Measurements from ENCODE around the gene APOH. TPM values are rescaled to one million over a fixed set of nuclear protein-coding genes. Genes with fewer than 3 reads are reported as not detected.
A peak's percentile ranks its signal among the peaks of the same experiment; 100 is the strongest.

The APOH gene
- total and polyA plus RNA-seq, 2 of the 13 experiments (the other 11 are each of a cell fraction or from before 2014, with no cell fraction given): 4,846 to 5,748 TPM

DNA sequence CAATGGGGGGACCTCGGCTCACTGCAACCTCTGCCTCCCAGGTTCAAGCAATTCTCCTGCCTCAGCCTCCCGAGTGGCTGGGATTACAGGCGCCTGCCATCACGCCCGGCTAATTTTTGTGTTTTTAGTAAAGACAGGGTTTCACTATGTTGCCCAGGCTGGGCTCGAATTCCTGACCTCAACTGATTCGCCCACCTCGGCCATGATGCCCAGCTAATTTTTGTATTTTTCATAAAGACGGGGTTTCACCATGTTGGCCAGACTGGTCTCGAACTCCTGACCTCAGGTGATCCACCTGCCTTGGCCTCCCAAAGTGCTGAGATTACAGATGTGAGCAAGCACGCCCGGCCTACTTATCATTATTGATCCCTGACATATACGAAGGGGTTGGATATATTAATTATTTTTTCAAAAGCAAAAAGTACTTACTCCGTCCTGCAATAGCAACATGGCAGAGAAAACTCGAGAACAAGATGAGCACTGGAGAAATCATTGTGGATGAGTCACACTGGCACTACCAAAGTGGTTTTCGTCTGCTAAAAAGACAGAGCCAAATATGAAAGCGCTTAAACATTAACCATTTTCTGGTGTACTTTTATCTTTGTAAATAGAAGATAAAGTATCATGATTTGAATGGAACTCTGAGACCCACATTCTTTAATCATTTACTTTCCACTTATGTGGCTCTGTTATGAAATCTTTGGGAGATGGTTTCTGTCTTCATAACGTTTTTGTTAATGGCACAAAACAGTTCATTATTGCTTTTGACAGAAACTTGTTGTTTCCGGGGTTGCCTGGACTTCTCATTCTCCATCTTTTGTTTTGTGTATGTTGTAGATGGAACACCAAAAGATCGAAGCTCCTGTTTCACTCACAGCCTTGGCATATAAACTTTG is at the start of gene APOH (continued):
- TF ChIP-seq MIER2 (CRISPR knock-in tag; IDR thresholded peaks at IDR 0.05) (no peak), ZNF737 (CRISPR knock-in tag; IDR thresholded peaks at IDR 0.05; ENCODE audit: borderline replicate concordance) (no peak), NKX3-1 (CRISPR knock-in tag; IDR thresholded peaks at IDR 0.05) (peak; percentile 95), ZNF256 (CRISPR knock-in tag; conservative IDR thresholded peaks at IDR 0.05) (0 out of 2 replicates have a peak, but pooled peaks have one; percentile 80), ZNF605 (CRISPR knock-in tag; IDR thresholded peaks at IDR 0.05) (no peak), GTF3A (CRISPR knock-in tag; conservative IDR thresholded peaks at IDR 0.05) (0 out of 2 replicates have a peak, but pooled peaks have one; percentile 18), ZNF879 (CRISPR knock-in tag; IDR thresholded peaks at IDR 0.05) (no peak), ZNF557 (CRISPR knock-in tag; IDR thresholded peaks at IDR 0.05) (no peak), ZNF101 (CRISPR knock-in tag; IDR thresholded peaks at IDR 0.05; ENCODE audit: borderline replicate concordance, low read depth) (peak; percentile 47; the same call in 1 of the 2 replicates), POLR2AphosphoS5 (IDR thresholded peaks at IDR 0.05; ENCODE audit: low read depth, low read length) (peak; percentile 100), PHF20 (CRISPR knock-in tag; IDR thresholded peaks at IDR 0.05) (no peak), SP5 (CRISPR knock-in tag; IDR thresholded peaks at IDR 0.05; ENCODE audit: borderline replicate concordance, low read depth) (0 out of 2 replicates have a peak, but pooled peaks have one; percentile 3), HNF4A (CRISPR knock-in tag; IDR thresholded peaks at IDR 0.05) (peak; percentile 66), ZNF781 (CRISPR knock-in tag; IDR thresholded peaks at IDR 0.05; ENCODE audit: borderline replicate concordance, not compliant biosample characterization) (peak; percentile 60), ZKSCAN1 (IDR thresholded peaks at IDR 0.05; ENCODE audit: low read length) (no peak), NR2C2 (CRISPR knock-in tag; IDR thresholded peaks at IDR 0.05; ENCODE audit: borderline replicate concordance) (no peak; the same call in 1 of the 2 replicates), RAD21 (CRISPR knock-in tag; IDR thresholded peaks at IDR 0.05) (0 out of 2 replicates have a peak, but pooled peaks have one; percentile 18), ZNF569 (CRISPR knock-in tag; IDR thresholded peaks at IDR 0.05; ENCODE audit: borderline replicate concordance) (peak; percentile 81; the same call in 1 of the 2 replicates), MATR3 (CRISPR knock-in tag; IDR thresholded peaks at IDR 0.05) (no peak), HNRNPK (IDR thresholded peaks at IDR 0.05; ENCODE audit: low read depth, low read length, poor library complexity, severe bottlenecking) (no peak), ZSCAN9 (CRISPR knock-in tag; IDR thresholded peaks at IDR 0.05; ENCODE audit: borderline replicate concordance) (peak; percentile 91), SRY (CRISPR knock-in tag; IDR thresholded peaks at IDR 0.05) (0 out of 2 replicates have a peak, but pooled peaks have one; percentile 19), FOXA1 (IDR thresholded peaks at IDR 0.05) (no peak), FOXA1 (CRISPR knock-in tag; IDR thresholded peaks at IDR 0.05) (peak; percentile 68; the same call in 1 of the 2 replicates), CREM (IDR thresholded peaks at IDR 0.05) (peak; percentile 82), CREM (CRISPR knock-in tag; IDR thresholded peaks at IDR 0.05) (no peak), FOXJ3 (CRISPR knock-in tag; IDR thresholded peaks at IDR 0.05; ENCODE audit: borderline replicate concordance) (peak; percentile 89; the same call in 1 of the 2 replicates), IKZF1 (IDR thresholded peaks at IDR 0.05) (no peak), ZNF264 (CRISPR knock-in tag; IDR thresholded peaks at IDR 0.05) (peak; percentile 93; the same call in 1 of the 2 replicates), DMAP1 (CRISPR knock-in tag; IDR thresholded peaks at IDR 0.05) (no peak; the same call in 1 of the 2 replicates), ZNF614 (CRISPR knock-in tag; IDR thresholded peaks at IDR 0.05; ENCODE audit: borderline replicate concordance) (peak; percentile 80), CBX5 (CRISPR knock-in tag; IDR thresholded peaks at IDR 0.05; ENCODE audit: borderline replicate concordance) (0 out of 2 replicates have a peak, but pooled peaks have one; percentile 50), TMF1 (CRISPR knock-in tag; IDR thresholded peaks at IDR 0.05; ENCODE audit: low read depth) (peak; percentile 56; the same call in 1 of the 2 replicates)
- TF ChIP-seq, protein P1, sequence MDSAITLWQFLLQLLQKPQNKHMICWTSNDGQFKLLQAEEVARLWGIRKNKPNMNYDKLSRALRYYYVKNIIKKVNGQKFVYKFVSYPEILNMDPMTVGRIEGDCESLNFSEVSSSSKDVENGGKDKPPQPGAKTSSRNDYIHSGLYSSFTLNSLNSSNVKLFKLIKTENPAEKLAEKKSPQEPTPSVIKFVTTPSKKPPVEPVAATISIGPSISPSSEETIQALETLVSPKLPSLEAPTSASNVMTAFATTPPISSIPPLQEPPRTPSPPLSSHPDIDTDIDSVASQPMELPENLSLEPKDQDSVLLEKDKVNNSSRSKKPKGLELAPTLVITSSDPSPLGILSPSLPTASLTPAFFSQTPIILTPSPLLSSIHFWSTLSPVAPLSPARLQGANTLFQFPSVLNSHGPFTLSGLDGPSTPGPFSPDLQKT (CRISPR knock-in tag; IDR thresholded peaks at IDR 0.05; ENCODE audit: borderline replicate concordance): no peak

All from HepG2 (cell line).